Naive B cell (primary cell): ENCODE measurements around the gene ADGRA3. TPM values are rescaled to one million over a fixed set of nuclear protein-coding genes. Genes with fewer than 3 reads are reported as not detected.
"Not testable (repeated sequence)": the region's sequence is repeated elsewhere in the genome, so short reads cannot be mapped to it uniquely, and the experiment has no call there.

ENCODE experiments used
- ATAC-seq, 2 donors: fragments of 150-1000 bp; cut with Tn5 transposase; 2 replicates each; pipeline ENCODE4 v1.10.0; 2021; ENCODE audit warnings: low read depth in 2 of 2, mild to moderate bottlenecking in 2 of 2, moderate library complexity in 2 of 2
- DNase-seq: peaks from one replicate; pipeline ENCODE4 v3.0.0; 2022
- H3K27ac Mint-ChIP-seq, 6 donors: one replicate each; pipeline ENCODE4 v1.8.0; 2020 to 2022; ENCODE audit warnings: mild to moderate bottlenecking in 6 of 6, mixed read lengths in 6 of 6, moderate library complexity in 5 of 6, inconsistent platforms in 2 of 6
- H3K27me3 Mint-ChIP-seq, 3 donors: one replicate each; pipeline ENCODE4 v1.8.0; 2021 to 2022; ENCODE audit warnings: mixed read lengths in 3 of 3, mild to moderate bottlenecking in 1 of 3
- H3K36me3 Mint-ChIP-seq, 2 donors: one replicate each; pipeline ENCODE4 v1.8.0; 2020 to 2022; ENCODE audit warnings: mixed read lengths in 2 of 2, inconsistent platforms in 1 of 2, mild to moderate bottlenecking in 1 of 2
- H3K4me1 Mint-ChIP-seq, 3 donors: one replicate each; pipeline ENCODE4 v1.8.0; 2020 to 2022; ENCODE audit warnings: mixed read lengths in 3 of 3, inconsistent platforms in 1 of 3, mild to moderate bottlenecking in 1 of 3, moderate library complexity in 1 of 3
- H3K4me3 Mint-ChIP-seq, 8 donors: one replicate each; pipeline ENCODE4 v1.8.0; 2020 to 2022; ENCODE audit warnings: mild to moderate bottlenecking in 8 of 8, mixed read lengths in 8 of 8, moderate library complexity in 8 of 8, inconsistent platforms in 2 of 8
- H3K9me3 Mint-ChIP-seq, 7 donors: one replicate each; pipeline ENCODE4 v1.8.0; 2020 to 2022; ENCODE audit warnings: mixed read lengths in 7 of 7, mild to moderate bottlenecking in 5 of 7, inconsistent platforms in 2 of 7, moderate library complexity in 1 of 7
- polyA plus RNA-seq, 6 donors: library from polyadenylated mRNA; unstranded; fragments of 300-500 nt; fragmentation: Illumina TruSeq; gene quantifications; one replicate each; pipeline ENCODE4 v1.2.3, GENCODE V29; 2021; ENCODE audit warnings: low read depth in 6 of 6

ADGRA3 gene
- polyA plus RNA-seq, 6 donors from 2014 or later = 0.10 to 0.32 TPM; not detected in 4

- Mint-ChIP-seq H3K27ac (no peak overlapping the region), H3K27me3 (no peaks in the 10 kb centered on the region), H3K4me1 (no peaks in the 10 kb centered on the region), H3K36me3 (no peaks in the 10 kb centered on the region), H3K4me3 (no peak overlapping the region), H3K9me3 (no peaks in the 10 kb centered on the region)
- ATAC-seq (no peak), DNase-seq (no peak)
Observed at GRCh38 chr4:22391551-22391950, 124.3 kb downstream of the ADGRA3 start.

DNA sequence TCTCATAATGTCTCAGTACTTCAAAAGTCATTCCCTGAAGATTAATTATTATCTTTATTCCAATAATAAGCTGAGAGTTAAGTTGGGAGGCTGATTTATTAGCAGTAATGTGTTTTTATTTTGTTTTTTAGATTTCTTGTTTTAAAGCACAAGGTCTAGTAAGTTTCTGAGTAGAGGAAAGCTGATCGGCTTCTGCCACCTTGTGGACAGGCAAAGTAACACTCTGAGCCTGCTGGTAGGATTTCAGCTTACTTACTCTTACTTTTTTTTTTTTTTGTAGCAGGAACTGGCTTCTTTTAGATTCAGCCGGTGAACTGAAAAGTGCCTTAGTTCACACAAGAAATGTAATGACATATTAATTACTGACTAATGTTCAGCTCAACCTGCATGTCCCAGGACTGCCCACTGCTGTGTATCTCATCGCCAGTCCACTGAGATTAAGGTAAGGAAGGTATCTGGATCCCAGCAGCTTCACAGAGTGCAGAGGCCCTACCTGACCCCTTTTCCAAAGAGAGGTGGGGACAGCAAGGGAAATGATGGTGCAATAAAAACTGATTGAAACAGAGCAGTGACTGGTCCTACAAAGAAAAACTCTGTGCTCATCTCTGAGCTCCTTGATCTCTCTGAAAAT is 126.5 kb downstream of the ADGRA3 start:
- H3K27me3 Mint-ChIP-seq = no peaks in the 10 kb centered on the region
- DNase-seq (no peak), ATAC-seq (peak in 1 of 2 donors; percentile 25)
- no peak overlapping the region for H3K4me3 Mint-ChIP-seq
- H3K9me3 Mint-ChIP-seq = no peaks in the 10 kb centered on the region
- H3K27ac Mint-ChIP-seq = no peak overlapping the region
- no peaks in the 10 kb centered on the region for H3K4me1 Mint-ChIP-seq
- no peaks in the 10 kb centered on the region for H3K36me3 Mint-ChIP-seq

- H3K36me3 Mint-ChIP-seq = no peaks in the 10 kb centered on the region
- H3K27ac Mint-ChIP-seq = no peak overlapping the region
- peaks cover 0 to 6% (median 2%) of the 10 kb centered on the region in 3 donors for H3K4me1 Mint-ChIP-seq
- no peak for ATAC-seq
- H3K27me3 Mint-ChIP-seq = no peaks in the 10 kb centered on the region
- H3K9me3 Mint-ChIP-seq = no peaks in the 10 kb centered on the region
- no peak overlapping the region for H3K4me3 Mint-ChIP-seq
- no peak for DNase-seq
Observed at GRCh38 chr4:22385611-22386011, 130.3 kb downstream of the ADGRA3 start.

DNA sequence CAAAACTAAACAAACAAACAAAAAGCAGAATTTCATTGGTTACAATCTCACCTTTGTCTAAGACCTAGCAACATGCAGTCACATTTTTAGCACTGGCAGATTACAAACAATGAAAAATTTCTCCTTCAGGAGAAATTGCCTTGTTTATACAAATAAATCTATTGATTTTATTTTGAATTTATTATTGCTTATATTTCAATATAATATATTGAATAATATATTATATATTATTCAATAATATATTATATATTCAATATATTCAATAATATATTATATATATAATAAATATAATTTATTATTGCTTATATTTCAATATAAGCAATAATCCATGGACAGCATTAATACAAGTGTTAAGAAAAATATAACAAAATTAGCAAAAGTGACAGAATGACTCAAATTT is 131.7 kb downstream of the ADGRA3 start:
- DNase-seq = no peak
- Mint-ChIP-seq H3K4me3 (no peak overlapping the region), H3K27ac (no peak overlapping the region), H3K27me3 (no peaks in the 10 kb centered on the region), H3K9me3 (no peaks in the 10 kb centered on the region), H3K36me3 (no peaks in the 10 kb centered on the region), H3K4me1 (peaks cover 0 to 6% (median 2%) of the 10 kb centered on the region in 3 donors)
- ATAC-seq = no peak

DNA sequence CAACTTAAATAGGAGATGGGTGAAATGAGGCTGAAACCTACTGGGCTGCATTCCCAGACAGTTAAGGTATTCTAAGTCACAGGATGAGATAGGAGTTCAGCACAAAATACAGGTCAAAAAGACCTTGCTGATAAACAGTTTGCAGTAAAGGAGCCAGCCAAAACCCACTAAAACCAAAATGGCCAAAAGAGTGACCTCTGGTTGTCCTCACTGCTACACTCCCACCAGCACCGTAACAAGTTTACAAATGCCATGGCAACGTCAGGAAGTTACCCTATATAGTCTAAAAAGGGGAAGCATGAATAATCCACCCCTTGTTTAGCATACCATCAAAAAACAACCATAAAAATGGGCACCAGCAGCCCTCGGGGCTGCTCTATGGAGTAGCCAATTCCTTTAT is 133.7 kb downstream of the ADGRA3 start:
- not testable (repeated sequence) for ATAC-seq, H3K27me3 Mint-ChIP-seq, H3K9me3 Mint-ChIP-seq, H3K4me3 Mint-ChIP-seq, H3K4me1 Mint-ChIP-seq, H3K36me3 Mint-ChIP-seq, DNase-seq, H3K27ac Mint-ChIP-seq

GRCh38 chr4:22372986-22373385 is 142.9 kb downstream of the ADGRA3 start:
- H3K9me3 Mint-ChIP-seq = peaks cover 0 to 11% (median 0%) of the 10 kb centered on the region in 7 donors
- peaks cover 0 to 5% (median 0%) of the 10 kb centered on the region in 3 donors for H3K4me1 Mint-ChIP-seq
- H3K27me3 Mint-ChIP-seq = no peaks in the 10 kb centered on the region
- H3K4me3 Mint-ChIP-seq = no peak overlapping the region
- no peak for DNase-seq
- no peak for ATAC-seq
- H3K36me3 Mint-ChIP-seq = no peaks in the 10 kb centered on the region
- H3K27ac Mint-ChIP-seq = no peak overlapping the region

- DNase-seq (no peak), ATAC-seq (no peak)
- H3K27ac Mint-ChIP-seq = no peak overlapping the region
- H3K27me3 Mint-ChIP-seq = no peaks in the 10 kb centered on the region
- H3K4me1 Mint-ChIP-seq = peaks cover 0 to 5% (median 0%) of the 10 kb centered on the region in 3 donors
- H3K9me3 Mint-ChIP-seq = peaks cover 0 to 11% (median 0%) of the 10 kb centered on the region in 7 donors
- no peaks in the 10 kb centered on the region for H3K36me3 Mint-ChIP-seq
- peak overlapping the region in 1 of 8 donors; percentile 5 for H3K4me3 Mint-ChIP-seq
Observed at GRCh38 chr4:22369901-22370562, 145.8 kb downstream of the ADGRA3 start.

DNA sequence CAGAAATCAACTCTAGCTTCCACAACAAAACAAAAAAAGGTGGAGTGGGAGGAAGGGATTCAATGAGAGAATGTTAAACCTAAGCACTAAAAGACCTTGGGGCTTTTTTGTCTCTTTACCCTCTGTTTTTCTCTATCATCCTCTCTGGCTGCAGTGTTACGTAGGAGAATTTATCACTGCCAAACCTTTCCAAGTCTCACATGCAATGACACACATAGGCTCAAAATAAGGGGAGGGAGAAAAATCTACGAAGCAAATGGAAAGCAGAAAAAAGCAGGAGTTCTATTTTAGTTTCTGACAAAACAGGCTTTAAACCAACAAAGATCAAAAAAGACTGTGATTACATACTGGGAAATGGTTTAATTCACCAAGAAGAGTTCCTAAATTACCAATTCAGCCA is 152.1 kb downstream of the ADGRA3 start:
- no peak for ATAC-seq
- H3K27ac Mint-ChIP-seq = no peak overlapping the region
- no peaks in the 10 kb centered on the region for H3K4me1 Mint-ChIP-seq
- peaks cover 0 to 5% (median 3%) of the 10 kb centered on the region in 7 donors for H3K9me3 Mint-ChIP-seq
- peaks cover 3% of the 10 kb centered on the region in 2 donors for H3K36me3 Mint-ChIP-seq
- DNase-seq = no peak
- no peaks in the 10 kb centered on the region for H3K27me3 Mint-ChIP-seq
- H3K4me3 Mint-ChIP-seq = no peak overlapping the region

DNA sequence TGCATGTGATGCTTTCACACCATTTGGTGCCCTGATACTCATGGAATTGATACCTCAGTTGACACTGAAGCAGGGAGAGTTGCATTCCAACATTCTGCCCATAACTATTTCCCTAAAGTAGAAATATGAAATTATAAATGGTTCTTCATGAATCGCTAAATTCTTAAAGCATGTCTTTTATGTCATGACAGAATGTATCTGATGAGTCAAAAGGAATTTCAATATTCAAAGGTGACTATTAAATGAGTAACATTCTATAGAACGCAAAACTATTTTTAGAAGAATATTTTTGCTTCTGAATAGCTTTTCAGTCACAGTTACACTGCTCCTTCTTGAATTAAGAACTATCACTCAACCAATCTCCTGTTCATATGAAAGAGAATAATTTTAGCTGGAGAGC is 152.8 kb downstream of the ADGRA3 start:
- no peak for ATAC-seq
- Mint-ChIP-seq H3K4me1 (no peaks in the 10 kb centered on the region), H3K27me3 (no peaks in the 10 kb centered on the region), H3K9me3 (peaks cover 0 to 11% (median 5%) of the 10 kb centered on the region in 7 donors), H3K4me3 (no peak overlapping the region), H3K36me3 (peaks cover 5 to 11% of the 10 kb centered on the region in 2 donors), H3K27ac (no peak overlapping the region)
- DNase-seq = no peak

DNA sequence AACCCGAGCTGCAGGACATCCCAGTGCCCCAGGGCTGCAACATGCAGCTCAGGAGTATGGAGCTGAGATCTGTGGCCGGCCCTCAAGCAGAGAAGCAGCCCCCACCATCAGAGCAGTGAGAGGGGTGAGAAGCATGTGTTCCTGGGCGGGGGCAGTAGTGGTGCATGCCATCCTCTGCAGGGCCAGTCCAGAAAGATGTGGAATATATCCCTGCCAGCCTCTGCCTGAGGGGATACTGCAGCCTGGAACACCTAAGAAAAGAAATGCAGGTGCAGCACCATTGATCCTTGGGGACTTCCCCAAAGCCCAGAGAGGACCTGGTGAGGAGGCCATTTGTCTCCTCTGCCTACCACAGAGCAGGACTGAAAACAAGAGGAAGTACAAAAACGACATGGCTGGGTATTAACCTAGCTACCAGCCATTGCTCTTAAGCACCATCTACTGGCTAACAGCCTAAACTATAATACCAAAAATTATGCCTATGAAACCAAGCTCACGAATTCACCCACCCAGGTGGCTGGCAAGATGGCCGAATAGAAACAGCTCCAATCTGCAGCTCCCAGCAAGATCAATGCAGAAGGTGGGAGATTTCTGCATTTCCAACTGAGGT is 158.8 kb downstream of the ADGRA3 start:
- H3K27me3 Mint-ChIP-seq = no peaks in the 10 kb centered on the region
- peaks cover 0 to 4% (median 0%) of the 10 kb centered on the region in 3 donors for H3K4me1 Mint-ChIP-seq
- peaks cover 0 to 28% (median 8%) of the 10 kb centered on the region in 7 donors for H3K9me3 Mint-ChIP-seq
- no peak overlapping the region for H3K4me3 Mint-ChIP-seq
- peaks cover 5 to 11% of the 10 kb centered on the region in 2 donors for H3K36me3 Mint-ChIP-seq
- DNase-seq (no peak), ATAC-seq (no peak)
- peak overlapping the region in 1 of 6 donors; percentile 65 for H3K27ac Mint-ChIP-seq

GRCh38 chr4:22348410-22348809 is 167.5 kb downstream of the ADGRA3 start:
- Mint-ChIP-seq H3K27ac (no peak overlapping the region), H3K4me3 (no peak overlapping the region), H3K27me3 (no peaks in the 10 kb centered on the region), H3K9me3 (peaks cover 0 to 9% (median 0%) of the 10 kb centered on the region in 7 donors), H3K36me3 (no peaks in the 10 kb centered on the region), H3K4me1 (no peaks in the 10 kb centered on the region)
- ATAC-seq = no peak
- no peak for DNase-seq

- Mint-ChIP-seq H3K27me3 (no peaks in the 10 kb centered on the region), H3K27ac (no peak overlapping the region), H3K4me3 (no peak overlapping the region), H3K9me3 (peaks cover 0 to 3% (median 0%) of the 10 kb centered on the region in 7 donors), H3K4me1 (no peaks in the 10 kb centered on the region), H3K36me3 (no peaks in the 10 kb centered on the region)
- no peak for ATAC-seq
- no peak for DNase-seq
Observed at GRCh38 chr4:22345678-22346077, 170.2 kb downstream of the ADGRA3 start.

DNA sequence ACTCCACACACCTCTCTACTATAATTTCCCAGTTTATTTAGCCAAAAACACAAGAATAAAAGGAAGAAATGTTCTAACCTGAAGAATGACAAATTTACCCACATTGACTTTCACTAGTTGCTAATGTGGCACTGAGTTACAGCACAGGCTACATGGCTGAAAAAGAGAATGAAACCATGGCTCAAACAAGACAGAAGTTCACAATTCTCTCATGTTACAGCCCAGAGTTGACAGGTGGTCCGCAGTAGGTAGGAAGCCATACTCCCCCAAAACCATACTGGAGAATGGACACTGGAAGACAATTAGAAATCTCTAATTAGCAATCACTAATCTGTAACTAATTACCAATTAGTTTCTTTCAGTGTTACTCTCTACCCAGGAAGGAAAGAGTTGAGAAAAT is 170.8 kb downstream of the ADGRA3 start:
- ATAC-seq = no peak
- peaks cover 0 to 3% (median 0%) of the 10 kb centered on the region in 7 donors for H3K9me3 Mint-ChIP-seq

DNA sequence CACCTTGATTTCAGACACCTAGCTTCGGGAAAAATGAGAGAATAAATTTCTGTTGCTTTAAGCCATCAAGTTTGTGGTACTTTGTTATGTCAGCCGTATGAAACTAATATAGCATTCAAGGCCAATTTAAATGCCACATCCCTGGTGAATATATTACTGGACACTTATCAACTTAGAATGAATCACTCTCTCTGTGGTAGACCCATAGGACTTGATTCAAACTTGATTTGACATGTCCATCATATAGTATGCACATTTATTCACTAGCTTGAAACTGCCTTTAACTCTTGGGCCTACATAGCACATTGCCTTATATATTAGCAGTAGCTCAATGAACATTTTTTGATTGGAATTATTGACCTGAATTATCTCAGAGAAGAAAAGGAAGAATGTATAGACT is 172.3 kb downstream of the ADGRA3 start:
- ATAC-seq (no peak), DNase-seq (no peak)
- H3K9me3 Mint-ChIP-seq = peaks cover 0 to 3% (median 0%) of the 10 kb centered on the region in 7 donors
- no peaks in the 10 kb centered on the region for H3K36me3 Mint-ChIP-seq
- H3K4me1 Mint-ChIP-seq = no peaks in the 10 kb centered on the region
- H3K27me3 Mint-ChIP-seq = no peaks in the 10 kb centered on the region
- no peak overlapping the region for H3K4me3 Mint-ChIP-seq
- H3K27ac Mint-ChIP-seq = no peak overlapping the region

More for the DNA sequence above, 170.8 kb downstream of the ADGRA3 start:
- Mint-ChIP-seq H3K27ac (no peak overlapping the region), H3K36me3 (no peaks in the 10 kb centered on the region), H3K27me3 (no peaks in the 10 kb centered on the region), H3K4me1 (no peaks in the 10 kb centered on the region), H3K4me3 (no peak overlapping the region)
- no peak for DNase-seq
